ENCODE measurements around the gene SIX1.

GRCh38 chr14:60684203-60684602 lies 34.9 kb upstream of the SIX1 start:
- no peak for TF ChIP-seq CTCF (IDR thresholded peaks at IDR 0.05)
- TF ChIP-seq TCF12 (IDR thresholded peaks at IDR 0.05) = no peak
- no peak for TF ChIP-seq NFIC (IDR thresholded peaks at IDR 0.05; ENCODE audit: borderline replicate concordance)
- no peak for TF ChIP-seq PBX3 (IDR thresholded peaks at IDR 0.05)
- TF ChIP-seq USF1 (IDR thresholded peaks at IDR 0.05; ENCODE audit: borderline replicate concordance, low read depth) = no peak
- TF ChIP-seq MAX (IDR thresholded peaks at IDR 0.05; ENCODE audit: low read depth) = no peak
- TF ChIP-seq, protein P1, sequence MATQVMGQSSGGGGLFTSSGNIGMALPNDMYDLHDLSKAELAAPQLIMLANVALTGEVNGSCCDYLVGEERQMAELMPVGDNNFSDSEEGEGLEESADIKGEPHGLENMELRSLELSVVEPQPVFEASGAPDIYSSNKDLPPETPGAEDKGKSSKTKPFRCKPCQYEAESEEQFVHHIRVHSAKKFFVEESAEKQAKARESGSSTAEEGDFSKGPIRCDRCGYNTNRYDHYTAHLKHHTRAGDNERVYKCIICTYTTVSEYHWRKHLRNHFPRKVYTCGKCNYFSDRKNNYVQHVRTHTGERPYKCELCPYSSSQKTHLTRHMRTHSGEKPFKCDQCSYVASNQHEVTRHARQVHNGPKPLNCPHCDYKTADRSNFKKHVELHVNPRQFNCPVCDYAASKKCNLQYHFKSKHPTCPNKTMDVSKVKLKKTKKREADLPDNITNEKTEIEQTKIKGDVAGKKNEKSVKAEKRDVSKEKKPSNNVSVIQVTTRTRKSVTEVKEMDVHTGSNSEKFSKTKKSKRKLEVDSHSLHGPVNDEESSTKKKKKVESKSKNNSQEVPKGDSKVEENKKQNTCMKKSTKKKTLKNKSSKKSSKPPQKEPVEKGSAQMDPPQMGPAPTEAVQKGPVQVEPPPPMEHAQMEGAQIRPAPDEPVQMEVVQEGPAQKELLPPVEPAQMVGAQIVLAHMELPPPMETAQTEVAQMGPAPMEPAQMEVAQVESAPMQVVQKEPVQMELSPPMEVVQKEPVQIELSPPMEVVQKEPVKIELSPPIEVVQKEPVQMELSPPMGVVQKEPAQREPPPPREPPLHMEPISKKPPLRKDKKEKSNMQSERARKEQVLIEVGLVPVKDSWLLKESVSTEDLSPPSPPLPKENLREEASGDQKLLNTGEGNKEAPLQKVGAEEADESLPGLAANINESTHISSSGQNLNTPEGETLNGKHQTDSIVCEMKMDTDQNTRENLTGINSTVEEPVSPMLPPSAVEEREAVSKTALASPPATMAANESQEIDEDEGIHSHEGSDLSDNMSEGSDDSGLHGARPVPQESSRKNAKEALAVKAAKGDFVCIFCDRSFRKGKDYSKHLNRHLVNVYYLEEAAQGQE (IDR thresholded peaks at IDR 0.05; ENCODE audit: low read depth, low read length) = no peak
- no peak for TF ChIP-seq RFX5 (IDR thresholded peaks at IDR 0.05; ENCODE audit: low read length)
- no peak for TF ChIP-seq EZH2phosphoT487 (IDR thresholded peaks at IDR 0.05; ENCODE audit: borderline replicate concordance, low read depth)
- TF ChIP-seq POLR2AphosphoS5 (IDR thresholded peaks at IDR 0.05; ENCODE audit: low read depth, low read length) = no peak
- TF ChIP-seq, protein P2, sequence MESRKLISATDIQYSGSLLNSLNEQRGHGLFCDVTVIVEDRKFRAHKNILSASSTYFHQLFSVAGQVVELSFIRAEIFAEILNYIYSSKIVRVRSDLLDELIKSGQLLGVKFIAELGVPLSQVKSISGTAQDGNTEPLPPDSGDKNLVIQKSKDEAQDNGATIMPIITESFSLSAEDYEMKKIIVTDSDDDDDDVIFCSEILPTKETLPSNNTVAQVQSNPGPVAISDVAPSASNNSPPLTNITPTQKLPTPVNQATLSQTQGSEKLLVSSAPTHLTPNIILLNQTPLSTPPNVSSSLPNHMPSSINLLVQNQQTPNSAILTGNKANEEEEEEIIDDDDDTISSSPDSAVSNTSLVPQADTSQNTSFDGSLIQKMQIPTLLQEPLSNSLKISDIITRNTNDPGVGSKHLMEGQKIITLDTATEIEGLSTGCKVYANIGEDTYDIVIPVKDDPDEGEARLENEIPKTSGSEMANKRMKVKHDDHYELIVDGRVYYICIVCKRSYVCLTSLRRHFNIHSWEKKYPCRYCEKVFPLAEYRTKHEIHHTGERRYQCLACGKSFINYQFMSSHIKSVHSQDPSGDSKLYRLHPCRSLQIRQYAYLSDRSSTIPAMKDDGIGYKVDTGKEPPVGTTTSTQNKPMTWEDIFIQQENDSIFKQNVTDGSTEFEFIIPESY (IDR thresholded peaks at IDR 0.05; ENCODE audit: borderline replicate concordance, low read depth) = no peak
- TF ChIP-seq EP300 (IDR thresholded peaks at IDR 0.05; ENCODE audit: borderline replicate concordance in 1 of 2, low read depth in 1 of 2, low read length in 1 of 2) = no peak

Measured in SK-N-SH (cell line).